Measurements from ENCODE around the gene FHOD1.

DNA sequence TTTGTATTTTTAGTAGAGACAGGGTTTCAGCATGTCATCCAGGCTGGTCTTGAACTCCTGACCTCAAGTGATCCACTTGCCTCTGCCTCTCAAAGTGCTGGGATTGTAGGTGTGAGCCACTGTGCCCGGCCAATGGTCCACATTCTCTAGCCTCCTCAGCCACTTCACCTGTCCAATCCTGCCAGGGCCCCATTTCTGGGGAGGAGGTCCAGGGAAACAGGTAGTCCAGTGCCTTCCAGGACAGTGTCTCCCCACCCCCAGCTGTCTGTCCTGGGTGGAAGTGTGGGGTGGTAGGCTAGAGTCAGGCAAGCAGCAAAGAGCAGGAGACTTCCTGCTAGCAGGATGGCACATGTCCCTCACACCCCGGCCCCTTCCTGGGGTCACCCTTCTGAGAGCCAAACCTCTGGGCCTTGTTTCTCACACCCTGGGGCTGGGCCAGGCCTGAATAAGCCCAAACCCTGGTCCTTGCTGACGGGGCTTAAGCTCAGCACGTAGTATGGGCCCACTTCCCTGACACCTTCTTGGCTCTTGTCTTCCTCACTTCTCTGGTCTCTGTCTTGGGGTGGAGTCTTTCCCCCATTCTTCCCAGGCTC lies 5.0 kb downstream of the FHOD1 start:
- TF ChIP-seq, protein P1, sequence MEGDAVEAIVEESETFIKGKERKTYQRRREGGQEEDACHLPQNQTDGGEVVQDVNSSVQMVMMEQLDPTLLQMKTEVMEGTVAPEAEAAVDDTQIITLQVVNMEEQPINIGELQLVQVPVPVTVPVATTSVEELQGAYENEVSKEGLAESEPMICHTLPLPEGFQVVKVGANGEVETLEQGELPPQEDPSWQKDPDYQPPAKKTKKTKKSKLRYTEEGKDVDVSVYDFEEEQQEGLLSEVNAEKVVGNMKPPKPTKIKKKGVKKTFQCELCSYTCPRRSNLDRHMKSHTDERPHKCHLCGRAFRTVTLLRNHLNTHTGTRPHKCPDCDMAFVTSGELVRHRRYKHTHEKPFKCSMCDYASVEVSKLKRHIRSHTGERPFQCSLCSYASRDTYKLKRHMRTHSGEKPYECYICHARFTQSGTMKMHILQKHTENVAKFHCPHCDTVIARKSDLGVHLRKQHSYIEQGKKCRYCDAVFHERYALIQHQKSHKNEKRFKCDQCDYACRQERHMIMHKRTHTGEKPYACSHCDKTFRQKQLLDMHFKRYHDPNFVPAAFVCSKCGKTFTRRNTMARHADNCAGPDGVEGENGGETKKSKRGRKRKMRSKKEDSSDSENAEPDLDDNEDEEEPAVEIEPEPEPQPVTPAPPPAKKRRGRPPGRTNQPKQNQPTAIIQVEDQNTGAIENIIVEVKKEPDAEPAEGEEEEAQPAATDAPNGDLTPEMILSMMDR (IDR thresholded peaks at IDR 0.05), result no peak
- no peak for TF ChIP-seq POLR2AphosphoS5 (IDR thresholded peaks at IDR 0.05)

Data from gastroesophageal sphincter (tissue), 3 donors.